CD4-positive, alpha-beta T cell treated with Interleukin-10 for 1 hour (primary cell): ENCODE measurements around the gene REELD1.

Source experiments
- DNase-seq: peaks from one replicate; pipeline ENCODE4 v3.0.0-alpha.2; 2020

Gene REELD1

DNA sequence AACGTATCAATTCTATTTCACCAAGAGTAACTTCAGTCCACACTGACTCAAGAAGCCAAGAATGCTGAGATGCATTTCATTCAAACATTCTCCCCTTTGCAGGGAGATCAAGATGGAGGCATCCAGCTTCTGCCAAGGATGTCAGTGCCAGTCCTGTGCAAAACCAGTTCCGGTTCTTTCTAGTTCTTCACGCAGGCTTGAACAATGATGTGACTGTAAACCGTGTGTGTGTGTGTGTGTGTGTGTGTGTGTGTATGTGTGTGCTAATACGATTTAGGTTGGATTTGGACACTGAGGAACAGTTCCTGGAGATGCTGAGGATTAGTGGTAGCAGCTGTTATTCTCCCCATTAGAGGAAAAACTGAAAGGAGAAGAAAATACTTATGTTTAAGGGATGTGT is at the start of gene REELD1:
Gene REELD1, plus strand, starts transcription at position 301 of the 400 bp plus-strand sequence. CDS start 2,415 bp downstream, outside the sequence.
- no peak for DNase-seq

- no peak for DNase-seq
Measured at GRCh38 chr4:146165221-146165620, 49.1 kb upstream of the REELD1 start.

- no peak for DNase-seq
Measured at GRCh38 chr4:146165840-146166239, 48.5 kb upstream of the REELD1 start.

- no peak for DNase-seq
Measured at GRCh38 chr4:146170149-146170548, 44.2 kb upstream of the REELD1 start.

- peak; percentile 88 for DNase-seq
Measured at GRCh38 chr4:146175541-146176453, 38.5 kb upstream of the REELD1 start, which contains the start of gene LSM6. LSM6 (plus strand) TSS chr4:146175718; CDS start chr4:146182922, 7,204 bp downstream.

DNA sequence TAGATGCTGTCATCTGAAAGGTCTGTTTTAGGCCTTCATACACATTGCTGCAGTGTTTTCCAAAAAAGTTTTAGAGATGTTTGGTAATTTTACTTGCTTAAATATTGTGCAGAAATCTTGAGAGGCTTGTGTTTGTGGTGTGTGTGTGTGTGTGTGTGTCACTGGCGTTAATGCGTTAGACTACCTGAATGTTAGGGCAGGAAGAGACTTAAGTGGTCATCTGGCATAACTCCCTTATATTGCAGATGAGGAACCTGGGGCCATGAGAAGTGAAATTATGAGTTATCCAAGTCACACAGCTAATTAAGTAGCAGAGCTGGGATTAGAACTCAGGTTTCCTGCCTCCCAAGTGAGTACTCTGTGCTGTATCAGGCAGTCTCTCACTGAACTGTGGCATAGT is 37.4 kb upstream of the REELD1 start:
- peak; percentile 13 for DNase-seq

- no peak for DNase-seq
Measured at GRCh38 chr4:146178126-146178525, 36.2 kb upstream of the REELD1 start.

- no peak for DNase-seq
Measured at GRCh38 chr4:146179784-146180370, 34.5 kb upstream of the REELD1 start.

DNA sequence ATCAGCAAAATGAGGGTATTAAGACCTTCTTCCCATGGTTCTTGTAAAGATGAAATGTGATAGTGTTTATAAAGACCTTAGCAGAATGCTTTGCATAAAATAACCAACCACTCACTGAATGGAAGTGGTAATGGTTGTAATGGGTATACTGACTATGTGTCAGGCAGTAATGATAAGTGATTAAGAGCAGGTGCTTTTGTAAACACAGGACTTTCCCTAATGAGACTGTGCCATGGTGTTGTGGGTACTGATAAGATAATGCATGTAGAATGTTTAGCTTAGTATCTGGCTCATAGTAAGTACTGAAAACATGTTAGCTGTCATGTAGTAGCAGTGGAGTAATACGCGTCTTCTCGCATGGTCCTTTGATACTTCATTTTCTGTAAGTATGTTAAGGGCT is 31.9 kb upstream of the REELD1 start:
- DNase-seq = no peak

- DNase-seq = no peak
Measured at GRCh38 chr4:146183209-146183608, 31.1 kb upstream of the REELD1 start.

- no peak for DNase-seq
Measured at GRCh38 chr4:146186041-146186440, 28.3 kb upstream of the REELD1 start.

DNA sequence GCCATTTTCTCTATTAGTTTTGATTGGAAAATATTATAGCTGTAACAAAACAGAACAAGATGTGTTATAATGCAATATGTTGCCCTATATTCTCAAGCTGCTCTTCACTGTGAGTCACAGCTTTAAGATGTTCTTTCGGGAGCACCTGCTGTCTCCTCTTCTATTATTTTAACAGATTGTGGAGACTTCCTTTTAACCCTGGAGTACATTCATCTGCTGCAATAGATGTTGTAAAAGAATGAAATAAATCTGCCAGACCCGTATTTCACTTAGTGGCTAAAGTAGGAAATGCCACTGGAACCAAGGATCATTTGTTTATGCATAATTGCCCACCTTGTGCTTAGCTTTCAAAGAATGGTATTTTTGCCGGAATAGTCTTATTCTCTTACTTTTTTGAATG is 27.7 kb upstream of the REELD1 start:
- DNase-seq = no peak

DNA sequence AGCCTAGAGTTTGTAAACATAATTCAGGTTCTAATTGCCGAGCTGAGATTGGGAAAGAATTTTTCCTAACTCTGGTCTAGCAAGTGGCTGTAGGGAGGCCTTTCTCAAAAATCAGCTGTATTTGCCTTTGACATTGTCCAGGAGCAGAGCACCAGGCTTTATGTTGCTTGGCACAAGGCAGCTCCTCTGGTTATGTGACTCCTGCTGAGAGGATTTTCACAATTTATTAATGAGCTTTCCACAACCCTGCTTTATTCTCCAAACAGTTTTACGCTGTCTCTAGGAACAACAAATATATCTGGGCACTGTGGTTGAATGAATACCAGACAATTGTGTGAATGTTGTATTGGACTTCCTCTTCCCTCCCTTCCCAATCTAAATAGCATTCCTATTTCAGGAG is 23.9 kb upstream of the REELD1 start:
- DNase-seq = no peak

GRCh38 chr4:146191766-146192458 is 22.4 kb upstream of the REELD1 start:
- DNase-seq = no peak

- DNase-seq = no peak
Measured at GRCh38 chr4:146193628-146194027, 20.7 kb upstream of the REELD1 start.

DNA sequence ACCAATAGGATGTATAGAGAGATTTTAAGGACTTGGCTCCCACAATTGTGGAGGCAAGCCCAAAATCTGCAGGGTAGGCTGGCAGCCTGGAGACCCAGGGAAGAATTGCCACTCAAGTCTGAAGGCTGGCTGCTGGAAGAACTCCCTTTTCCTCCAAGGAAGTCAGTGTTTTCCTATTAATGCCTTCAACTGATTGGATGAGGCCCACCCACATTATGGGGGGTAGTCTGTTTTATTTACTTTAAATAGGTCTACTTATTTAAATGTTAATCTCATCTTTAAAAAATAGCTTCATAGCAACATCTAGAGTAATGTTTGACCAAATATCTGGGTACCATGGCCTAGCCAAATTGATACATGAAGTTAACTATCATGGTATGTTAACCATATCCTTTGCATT is 20.1 kb upstream of the REELD1 start:
- DNase-seq = no peak

DNA sequence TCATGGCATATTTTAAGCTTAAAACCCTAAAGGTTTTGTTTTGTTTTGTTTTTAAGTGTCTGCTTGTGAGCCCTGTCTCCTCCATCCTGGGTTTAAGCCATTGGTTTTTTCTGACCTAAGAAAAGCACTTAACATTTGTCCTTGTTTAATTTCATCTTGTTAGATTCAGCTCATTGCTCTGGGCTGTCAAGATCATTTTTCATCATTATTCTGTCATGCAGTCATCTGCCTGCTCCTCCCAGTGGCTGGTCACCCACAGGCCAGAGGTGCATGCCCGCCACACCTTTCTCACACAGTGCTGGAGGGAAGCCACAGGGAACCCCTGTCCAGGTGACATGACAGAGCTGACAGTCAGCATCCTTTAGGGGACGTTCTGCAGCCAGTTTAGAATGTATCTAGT is 11.7 kb upstream of the REELD1 start:
- DNase-seq = no peak

DNA sequence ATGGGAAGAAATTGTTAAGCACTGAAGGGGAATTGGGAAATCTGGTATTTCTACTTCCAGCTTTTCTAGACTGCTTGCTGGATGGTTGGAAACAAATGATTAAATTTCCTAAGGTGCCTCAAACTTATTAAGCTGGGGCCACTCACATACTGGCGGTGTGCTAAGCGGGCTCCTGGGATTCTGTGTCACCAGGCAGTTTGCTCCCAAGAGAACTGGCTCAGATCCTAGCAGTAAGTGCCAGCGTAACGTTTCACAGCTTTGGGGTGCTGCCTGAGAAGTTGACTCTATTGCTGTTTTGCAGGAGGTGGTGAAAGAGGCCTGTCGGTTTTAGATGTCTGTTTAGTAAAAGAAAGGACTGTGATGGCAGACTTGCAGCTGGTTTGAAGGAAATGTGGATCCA is 6.9 kb upstream of the REELD1 start:
- DNase-seq = no peak

GRCh38 chr4:146210890-146211289 is 3.4 kb upstream of the REELD1 start:
- no peak for DNase-seq

GRCh38 chr4:146211440-146211839 is 2.9 kb upstream of the REELD1 start:
- no peak for DNase-seq

DNA sequence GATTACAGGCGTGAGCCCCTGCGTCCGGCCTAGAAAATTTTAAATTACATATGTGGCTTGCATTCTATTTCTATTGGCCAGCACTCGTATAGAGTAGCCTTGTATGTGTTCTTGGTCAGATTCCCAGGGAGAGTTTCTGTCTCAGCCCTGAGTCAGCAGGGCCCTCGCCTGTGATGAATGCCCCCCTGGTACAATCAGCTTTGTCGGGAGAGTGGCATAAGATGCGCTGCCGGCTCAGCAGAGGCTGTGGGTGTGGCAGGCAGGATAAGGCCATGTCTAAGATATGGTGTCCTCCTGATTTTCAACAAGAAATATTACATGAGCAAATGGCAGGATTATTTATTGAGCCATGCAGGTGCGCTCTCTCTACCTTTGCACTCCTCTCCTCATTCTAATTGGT is 1.6 kb upstream of the REELD1 start:
- DNase-seq = no peak

DNA sequence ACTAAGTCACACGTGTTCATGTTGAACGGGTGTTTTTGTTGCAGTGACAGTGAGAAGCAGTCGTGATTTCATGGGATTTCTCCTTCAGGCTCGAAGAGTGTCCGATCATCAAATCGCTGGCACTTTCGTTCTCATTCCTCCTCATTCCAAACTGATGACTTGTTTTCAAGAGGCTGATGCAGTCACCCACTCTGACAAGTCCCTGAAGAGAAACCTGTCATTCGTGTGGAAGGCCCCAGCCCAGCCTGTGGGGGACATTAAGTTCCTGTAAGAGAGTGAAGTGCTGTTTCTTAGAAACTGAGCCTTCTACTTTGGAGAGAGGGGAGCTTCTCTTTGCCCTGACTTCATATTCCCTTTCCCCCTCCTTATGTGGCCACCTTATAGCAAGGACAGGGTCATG is 8.0 kb downstream of the REELD1 start:
- no peak for DNase-seq

DNA sequence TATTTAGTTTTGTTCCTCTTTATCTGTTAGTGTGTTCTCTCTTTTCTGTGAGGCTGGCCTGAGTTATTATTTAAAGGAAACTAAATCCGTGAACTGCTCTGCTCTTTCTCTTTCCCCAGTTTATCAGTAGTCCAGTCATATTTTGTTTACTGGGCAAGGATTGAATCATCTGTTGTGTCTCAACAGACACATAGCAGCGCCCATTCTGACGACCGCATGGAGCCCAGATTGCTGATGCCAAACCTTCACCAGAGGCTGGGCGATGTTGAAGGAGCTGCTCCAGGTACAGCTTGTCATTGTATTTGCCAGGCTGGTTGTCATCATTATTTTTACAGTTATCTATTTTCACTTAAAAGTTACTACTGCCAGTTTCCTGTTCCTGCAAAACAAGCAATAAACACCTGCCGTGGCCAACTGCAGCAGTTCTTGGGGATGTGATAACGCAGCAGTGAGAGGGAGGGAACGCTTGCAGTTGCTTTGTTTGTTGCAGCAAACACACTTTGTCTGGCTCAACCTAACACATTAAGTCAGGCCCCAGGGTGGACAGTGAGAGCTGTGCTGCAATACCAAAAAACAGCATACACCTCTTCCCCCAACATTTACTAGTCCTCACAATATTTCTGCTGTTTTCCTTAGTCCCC is 10.1 kb downstream of the REELD1 start:
- DNase-seq = no peak
